Heart left ventricle (tissue), 13 donors: ENCODE results near the gene MSI2.

Source experiments
- POLR2A ChIP-seq, 2 donors: fragments of 450-650 bp; IDR thresholded peaks; one replicate each; pipeline ENCODE4 v1.6.1; 2017; ENCODE audit warnings: antibody characterized with exemption in 2 of 2, mild to moderate bottlenecking in 2 of 2, moderate library complexity in 2 of 2
- TF ChIP-seq, protein P1 (sequence below), 12 donors: fragments of 200-600 bp; sonication (generic) in 4 of 12; IDR thresholded peaks; one replicate each; pipeline versions ENCODE4 v1.5.0 to v1.8.0; 2018 to 2022; ENCODE audit warnings: antibody characterized with exemption in 12 of 12, mild to moderate bottlenecking in 5 of 12
- donor health status: ischemic (EF 13 %, LVEDD 7.1; RV severe dilation, severe dysfunction).
- donor health status: DM: no; HTN: yes; CAD: no.
- donor health status: DM: no; HTN: no; CAD: no.
- donor health status: ischemic (EF 25% LVEDD 6.9; RV normal size, moderate dysfunction).
- donor health status: ischemic (EF 25% LVEDD 5.7; RV mildly dilated, moderate dysfunction).
- donor health status: ischemic (EF 35%, LVEDD 5.7; RV mildly dilated, moderate dysfunction).
- donor health status: nonischemic (EF 11% LVEDD 7.7; RV severe dilation, severe dysfunction).
- donor health status: DM: yes; HTN: yes; CAD: no.
- donor health status: PGD.
- donor health status: ischemic (EF 29% LVEDD 5.4; RV normal size, mild dysfunction).
- donor health status: nonischemic (EF 23%, LVEDD 6.1; RV moderate dilation, normal function).

GRCh38 chr17:57609878-57610270 lies 353.6 kb downstream of the MSI2 start:
- TF ChIP-seq, protein P1, sequence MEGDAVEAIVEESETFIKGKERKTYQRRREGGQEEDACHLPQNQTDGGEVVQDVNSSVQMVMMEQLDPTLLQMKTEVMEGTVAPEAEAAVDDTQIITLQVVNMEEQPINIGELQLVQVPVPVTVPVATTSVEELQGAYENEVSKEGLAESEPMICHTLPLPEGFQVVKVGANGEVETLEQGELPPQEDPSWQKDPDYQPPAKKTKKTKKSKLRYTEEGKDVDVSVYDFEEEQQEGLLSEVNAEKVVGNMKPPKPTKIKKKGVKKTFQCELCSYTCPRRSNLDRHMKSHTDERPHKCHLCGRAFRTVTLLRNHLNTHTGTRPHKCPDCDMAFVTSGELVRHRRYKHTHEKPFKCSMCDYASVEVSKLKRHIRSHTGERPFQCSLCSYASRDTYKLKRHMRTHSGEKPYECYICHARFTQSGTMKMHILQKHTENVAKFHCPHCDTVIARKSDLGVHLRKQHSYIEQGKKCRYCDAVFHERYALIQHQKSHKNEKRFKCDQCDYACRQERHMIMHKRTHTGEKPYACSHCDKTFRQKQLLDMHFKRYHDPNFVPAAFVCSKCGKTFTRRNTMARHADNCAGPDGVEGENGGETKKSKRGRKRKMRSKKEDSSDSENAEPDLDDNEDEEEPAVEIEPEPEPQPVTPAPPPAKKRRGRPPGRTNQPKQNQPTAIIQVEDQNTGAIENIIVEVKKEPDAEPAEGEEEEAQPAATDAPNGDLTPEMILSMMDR (IDR thresholded peaks at IDR 0.05) = no peak
- TF ChIP-seq POLR2A (IDR thresholded peaks at IDR 0.05) = no peak
